Measurements from ENCODE around the gene ZNF469. TPM values are rescaled to one million over a fixed set of nuclear protein-coding genes. Genes with fewer than 3 reads are reported as not detected.

ZNF469 gene
- total RNA-seq, 2 experiments from 2014 or later: 1.1 to 1.2 TPM

DNA sequence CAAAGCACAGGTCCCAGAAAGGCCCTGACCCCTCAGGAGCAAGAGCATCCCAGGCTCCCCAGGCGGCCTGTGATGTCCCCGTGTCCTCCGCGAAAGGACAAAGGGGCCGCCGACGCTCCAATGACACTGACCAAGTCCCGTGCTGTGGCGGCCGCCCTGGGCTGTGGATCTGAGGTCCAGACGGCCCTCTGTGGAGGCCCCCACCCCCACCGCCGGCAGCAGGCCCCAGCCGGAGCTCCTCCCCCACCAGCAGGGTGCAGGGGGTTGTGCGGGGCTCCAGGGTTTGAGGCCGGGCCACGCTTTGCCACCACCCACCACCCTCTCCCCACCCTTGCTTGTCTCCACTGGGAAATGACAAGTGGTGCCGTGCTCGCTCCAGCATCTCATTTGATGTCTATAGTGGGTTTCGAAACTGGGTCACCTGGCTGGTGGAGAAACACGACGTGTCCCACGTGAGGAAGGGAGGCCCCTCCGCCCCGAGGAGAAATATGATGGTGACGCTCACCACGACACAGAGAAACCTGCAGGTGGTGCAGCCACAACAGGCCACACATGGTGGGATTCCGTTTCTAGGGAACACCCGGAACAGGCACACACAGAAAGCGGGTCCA lies 31.2 kb upstream of the ZNF469 start:
- ATAC-seq (ENCODE audit: low read depth): no peak
- no peaks in the 10 kb centered on the region for H3K36me3 Mint-ChIP-seq
- H3K27ac Mint-ChIP-seq: no peak overlapping the region
- peaks cover 3% of the 10 kb centered on the region for H3K9me3 Mint-ChIP-seq
- POLR2A ChIA-PET: no interaction called here
- H3K4me1 Mint-ChIP-seq: peaks cover 7% of the 10 kb centered on the region
- no peak for DNase-seq
- H3K4me3 Mint-ChIP-seq: no peak overlapping the region
- no peaks in the 10 kb centered on the region for H3K27me3 Mint-ChIP-seq

DNA sequence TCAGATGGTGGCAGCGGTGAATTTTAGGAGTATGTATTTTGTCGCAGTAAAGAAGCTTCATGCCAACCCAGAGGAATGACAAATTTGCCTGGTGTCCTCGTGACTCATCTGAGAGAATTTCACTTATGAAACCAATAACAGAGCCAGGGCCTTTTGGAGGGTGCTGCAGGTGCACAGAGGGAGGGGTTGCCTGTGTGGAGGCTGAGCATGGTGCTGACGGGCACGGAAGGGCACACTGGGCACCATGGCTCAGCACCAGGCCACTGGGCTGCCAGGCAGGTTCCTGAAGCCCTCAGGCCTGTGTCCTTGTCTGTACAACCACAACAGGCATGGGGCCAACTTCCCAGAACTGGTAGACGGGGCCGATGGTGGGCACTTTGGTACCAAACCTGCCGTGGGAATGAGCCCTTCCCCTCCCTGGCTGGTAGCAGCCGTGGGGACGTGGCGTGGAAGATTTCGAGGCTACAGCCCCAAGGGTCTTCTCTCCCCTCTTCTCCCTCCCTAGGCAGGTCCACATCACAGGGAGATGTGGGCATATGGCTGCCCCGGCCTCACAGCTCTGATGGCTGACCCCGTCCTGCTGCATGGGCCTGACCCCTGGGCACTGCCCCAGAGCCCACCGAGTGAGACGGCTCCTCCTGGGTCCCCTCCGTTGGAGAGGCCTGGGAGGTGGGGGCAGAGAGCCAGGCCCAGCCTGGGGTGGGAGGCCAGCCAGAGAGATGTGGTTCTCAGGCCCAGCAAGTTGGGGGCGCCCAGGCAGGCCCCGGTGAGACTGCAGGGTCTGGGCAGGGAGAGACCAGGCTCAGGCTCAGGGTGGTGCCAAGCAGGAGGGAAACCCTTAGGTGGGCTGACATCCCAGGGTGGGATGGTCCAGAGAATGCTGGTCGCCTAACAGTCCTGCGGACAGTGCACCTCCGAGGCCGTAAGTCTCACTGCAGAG lies 30.2 kb upstream of the ZNF469 start:
- Mint-ChIP-seq H3K4me3 (no peak overlapping the region), H3K27ac (no peak overlapping the region), H3K27me3 (no peaks in the 10 kb centered on the region), H3K36me3 (no peaks in the 10 kb centered on the region), H3K4me1 (peaks cover 7% of the 10 kb centered on the region), H3K9me3 (peaks cover 3% of the 10 kb centered on the region)
- ATAC-seq (ENCODE audit: low read depth) (no peak), DNase-seq (no peak)
- POLR2A ChIA-PET: no interaction called here

DNA sequence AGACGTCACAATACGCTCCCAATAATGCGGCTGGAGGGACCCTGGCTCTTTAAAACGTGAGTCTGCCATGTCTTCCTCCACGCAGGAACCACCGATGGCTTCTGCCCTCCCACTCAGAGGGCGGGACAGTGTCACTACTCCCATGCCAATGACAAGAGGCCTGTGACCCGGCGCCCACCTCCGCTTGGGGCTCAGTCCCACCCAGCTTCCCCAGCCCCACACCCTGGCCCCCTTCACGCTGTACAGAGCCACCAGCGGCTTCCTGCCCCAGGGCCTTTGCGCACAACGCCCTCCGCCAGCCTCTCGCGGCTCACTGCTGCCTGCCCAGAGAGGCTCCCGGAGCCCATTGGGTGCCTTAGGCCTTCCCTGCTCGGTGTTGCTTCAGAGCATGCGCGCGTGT lies 29.5 kb upstream of the ZNF469 start:
- H3K9me3 Mint-ChIP-seq: peaks cover 3% of the 10 kb centered on the region
- no peak for ATAC-seq (ENCODE audit: low read depth)
- H3K4me3 Mint-ChIP-seq: no peak overlapping the region
- POLR2A ChIA-PET: no interaction called here
- no peaks in the 10 kb centered on the region for H3K36me3 Mint-ChIP-seq
- H3K27ac Mint-ChIP-seq: no peak overlapping the region
- H3K27me3 Mint-ChIP-seq: no peaks in the 10 kb centered on the region
- peaks cover 4% of the 10 kb centered on the region for H3K4me1 Mint-ChIP-seq
- DNase-seq: no peak

DNA sequence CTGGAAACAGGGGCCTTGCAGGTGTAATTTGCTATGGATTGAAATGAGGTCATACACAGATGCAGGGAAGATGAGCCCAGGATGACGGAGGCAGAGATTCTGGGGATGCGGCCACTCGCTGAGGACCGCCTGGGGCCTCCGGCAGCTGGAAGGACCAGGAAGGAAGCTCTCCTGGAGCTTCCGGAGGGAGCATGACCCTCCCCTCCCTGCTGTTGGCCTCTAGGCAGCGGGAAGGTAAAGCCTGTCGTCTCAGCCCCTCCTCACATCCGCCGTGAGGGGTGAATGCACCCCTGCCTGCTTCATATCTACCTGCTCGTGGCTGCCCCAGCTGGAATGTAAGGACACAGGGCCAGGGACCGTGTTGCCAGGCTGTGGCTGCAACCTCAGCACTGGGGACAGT lies 29.1 kb upstream of the ZNF469 start:
- POLR2A ChIA-PET: no interaction called here
- DNase-seq (no peak), ATAC-seq (ENCODE audit: low read depth) (no peak)
- Mint-ChIP-seq H3K4me1 (peaks cover 4% of the 10 kb centered on the region), H3K27me3 (no peaks in the 10 kb centered on the region), H3K9me3 (peaks cover 3% of the 10 kb centered on the region), H3K36me3 (no peaks in the 10 kb centered on the region), H3K4me3 (no peak overlapping the region), H3K27ac (no peak overlapping the region)

DNA sequence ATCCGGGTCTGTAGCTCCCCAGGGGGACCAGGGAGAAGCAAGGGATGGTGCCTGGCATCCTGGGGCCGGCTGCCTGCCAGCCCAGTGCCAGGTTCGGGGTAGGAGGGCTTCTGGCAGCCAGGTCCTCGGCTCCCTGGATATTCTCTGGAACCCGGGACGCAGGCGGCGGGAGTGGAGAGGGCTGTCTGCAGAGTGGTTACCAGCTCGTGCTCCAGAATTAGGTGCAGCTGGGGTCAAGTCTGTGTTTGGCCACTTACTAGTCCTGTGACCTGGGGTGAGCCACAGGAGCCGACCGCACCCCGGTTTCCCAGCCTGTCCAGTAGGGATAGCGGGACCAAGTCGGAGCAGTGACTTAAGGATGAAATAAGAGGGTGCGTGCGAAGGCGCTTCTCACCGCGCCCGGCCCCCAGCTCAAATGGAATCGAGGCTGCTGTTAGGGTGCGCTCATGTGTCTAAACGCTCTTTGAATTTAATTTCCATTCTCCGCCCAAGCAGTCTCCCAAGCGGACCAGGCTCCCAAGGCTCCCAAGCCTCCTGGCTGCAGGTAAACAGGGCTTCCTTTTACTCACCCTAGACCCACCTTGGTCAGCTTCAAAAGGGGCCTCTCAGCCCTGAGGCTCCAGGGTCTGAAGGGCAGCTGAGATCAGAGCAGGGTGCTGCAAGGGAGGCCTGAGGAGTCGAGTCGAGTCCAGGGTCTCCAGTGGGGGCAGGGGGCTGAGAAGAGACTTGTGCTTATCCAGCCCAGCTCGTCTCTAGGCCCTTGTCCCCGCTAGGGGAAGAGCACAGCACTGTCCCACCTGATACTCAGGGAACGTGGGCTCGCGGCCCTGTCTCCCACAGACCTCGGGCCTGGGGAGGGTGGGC lies 28.3 kb upstream of the ZNF469 start:
- Mint-ChIP-seq H3K27me3 (no peaks in the 10 kb centered on the region), H3K27ac (no peak overlapping the region), H3K4me1 (peaks cover under 1% of the 10 kb centered on the region), H3K36me3 (no peaks in the 10 kb centered on the region), H3K9me3 (peaks cover 3% of the 10 kb centered on the region), H3K4me3 (no peak overlapping the region)
- no peak for ATAC-seq (ENCODE audit: low read depth)
- no peak for DNase-seq
- POLR2A ChIA-PET: no interaction called here

DNA sequence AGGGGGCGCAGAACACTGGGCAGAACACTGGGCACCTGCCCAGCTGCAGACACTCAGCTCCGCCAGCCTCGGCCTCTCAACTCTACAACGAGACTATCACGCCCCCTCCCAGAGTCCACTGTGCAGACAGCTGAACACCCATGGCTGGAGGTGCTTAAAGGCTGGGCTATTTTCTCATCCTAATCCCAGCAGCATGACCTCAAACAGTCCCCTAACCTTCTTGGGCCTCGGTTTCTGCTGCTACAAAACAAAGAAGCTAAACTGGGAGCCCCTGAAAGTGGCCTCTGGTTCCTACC lies 27.7 kb upstream of the ZNF469 start:
- no peak for ATAC-seq (ENCODE audit: low read depth)
- no peak overlapping the region for H3K27ac Mint-ChIP-seq
- H3K4me3 Mint-ChIP-seq: no peak overlapping the region
- H3K9me3 Mint-ChIP-seq: no peaks in the 10 kb centered on the region
- H3K4me1 Mint-ChIP-seq: no peaks in the 10 kb centered on the region
- no peak for DNase-seq
- H3K27me3 Mint-ChIP-seq: no peaks in the 10 kb centered on the region
- no peaks in the 10 kb centered on the region for H3K36me3 Mint-ChIP-seq
- POLR2A ChIA-PET: no interaction called here

DNA sequence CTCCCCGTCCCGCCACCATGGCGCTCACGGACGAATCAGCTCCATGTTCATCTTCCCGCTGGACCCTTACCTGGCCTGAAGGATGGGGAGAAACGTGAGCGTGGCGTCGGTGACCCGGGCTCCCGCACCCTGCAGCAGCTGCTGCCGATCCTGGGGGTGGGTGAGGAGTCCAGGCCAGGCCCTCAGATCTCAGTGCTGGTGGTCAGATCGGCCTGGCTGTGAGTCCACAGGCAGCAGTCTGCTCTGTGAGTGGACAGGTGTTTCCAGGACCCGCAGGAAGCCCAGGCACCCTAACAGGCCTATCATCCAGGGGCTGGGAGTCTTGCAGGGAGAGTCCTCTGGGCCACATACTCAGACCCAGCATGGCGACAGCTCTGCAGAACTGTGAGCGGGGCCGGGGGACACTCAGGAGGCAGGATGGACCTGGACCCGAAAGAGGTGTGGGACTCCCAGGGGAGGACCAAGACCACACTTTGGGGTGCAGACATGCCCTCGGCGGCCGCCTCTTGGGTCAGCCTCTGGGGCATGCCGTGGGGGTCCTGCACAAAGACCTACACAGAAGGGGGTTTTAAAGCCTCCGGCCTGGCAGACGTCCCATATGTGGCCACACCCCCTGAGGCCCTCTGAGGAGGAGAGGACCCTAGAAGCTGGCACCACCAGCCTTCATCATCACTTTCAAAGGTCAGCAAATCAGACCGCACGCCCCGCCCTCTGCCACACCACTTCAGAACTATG lies 27.2 kb upstream of the ZNF469 start:
- H3K4me1 Mint-ChIP-seq: no peaks in the 10 kb centered on the region
- no peaks in the 10 kb centered on the region for H3K27me3 Mint-ChIP-seq
- no peak for ATAC-seq (ENCODE audit: low read depth)
- no peaks in the 10 kb centered on the region for H3K9me3 Mint-ChIP-seq
- H3K27ac Mint-ChIP-seq: no peak overlapping the region
- POLR2A ChIA-PET: no interaction called here
- H3K36me3 Mint-ChIP-seq: no peaks in the 10 kb centered on the region
- DNase-seq: no peak
- no peak overlapping the region for H3K4me3 Mint-ChIP-seq

DNA sequence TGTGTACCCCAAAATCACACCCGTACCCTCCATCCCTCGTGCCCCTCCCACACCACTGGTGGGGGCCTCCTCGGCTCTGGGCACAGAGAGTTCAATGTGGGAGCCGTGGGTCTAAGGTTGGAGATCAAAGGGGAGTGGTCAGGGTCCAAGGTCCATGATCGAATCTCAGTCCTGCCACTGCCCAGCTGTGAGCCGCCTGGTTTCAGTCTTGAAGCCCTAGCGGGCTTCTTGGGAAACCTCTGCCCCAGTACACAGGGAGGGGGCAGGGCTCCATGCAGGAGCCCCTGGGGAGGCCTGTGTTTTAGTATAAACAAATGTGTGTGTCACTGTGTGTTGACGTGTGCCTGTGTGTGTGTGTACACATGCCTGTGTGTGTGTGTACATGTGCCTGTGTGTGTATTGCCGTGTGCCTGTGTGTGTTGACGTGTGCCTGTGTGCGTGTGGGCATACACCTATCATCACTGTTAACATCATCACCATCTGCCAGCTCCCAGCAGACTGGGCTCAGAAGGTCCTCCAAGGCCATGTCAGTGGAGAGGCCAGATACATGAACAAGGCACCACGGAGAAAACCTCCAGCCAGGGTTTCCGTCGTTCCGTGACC lies 26.5 kb upstream of the ZNF469 start:
- no peaks in the 10 kb centered on the region for H3K9me3 Mint-ChIP-seq
- no peak for ATAC-seq (ENCODE audit: low read depth)
- no peak overlapping the region for H3K4me3 Mint-ChIP-seq

DNA sequence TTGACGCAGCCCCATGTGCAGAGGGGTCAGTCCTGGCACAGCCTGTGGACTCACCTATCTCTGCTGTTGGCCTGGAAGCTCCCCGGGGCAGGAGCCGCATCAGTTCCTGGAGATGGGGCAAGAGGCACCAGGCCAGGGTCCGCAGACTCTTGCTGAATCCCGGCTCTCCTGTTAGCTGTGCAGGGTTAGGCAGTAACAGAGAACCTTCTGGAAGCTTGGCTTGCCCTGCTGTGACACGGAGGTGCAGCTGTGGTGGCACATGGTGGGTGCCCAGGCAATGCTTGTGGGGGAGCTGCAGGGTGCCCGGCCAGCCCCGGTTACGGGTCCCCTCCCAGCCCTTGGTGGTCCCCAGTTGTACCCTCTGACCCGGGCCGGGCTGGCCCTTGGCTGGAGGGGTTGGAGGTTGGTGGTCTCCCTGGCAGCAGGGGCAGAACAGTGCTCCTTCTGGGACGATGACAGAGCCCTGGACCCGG lies 26.0 kb upstream of the ZNF469 start:
- DNase-seq (no peak), ATAC-seq (ENCODE audit: low read depth) (no peak)
- peaks cover 2% of the 10 kb centered on the region for H3K9me3 Mint-ChIP-seq
- no peaks in the 10 kb centered on the region for H3K36me3 Mint-ChIP-seq
- POLR2A ChIA-PET: no interaction called here
- H3K27ac Mint-ChIP-seq: no peak overlapping the region
- H3K4me3 Mint-ChIP-seq: no peak overlapping the region
- H3K4me1 Mint-ChIP-seq: no peaks in the 10 kb centered on the region
- H3K27me3 Mint-ChIP-seq: peaks cover 7% of the 10 kb centered on the region

More for the DNA sequence above, 26.5 kb upstream of the ZNF469 start:
- no peak for DNase-seq
- POLR2A ChIA-PET: no interaction called here
- peaks cover 2% of the 10 kb centered on the region for H3K27me3 Mint-ChIP-seq
- H3K4me1 Mint-ChIP-seq: no peaks in the 10 kb centered on the region
- H3K36me3 Mint-ChIP-seq: no peaks in the 10 kb centered on the region
- H3K27ac Mint-ChIP-seq: no peak overlapping the region

DNA sequence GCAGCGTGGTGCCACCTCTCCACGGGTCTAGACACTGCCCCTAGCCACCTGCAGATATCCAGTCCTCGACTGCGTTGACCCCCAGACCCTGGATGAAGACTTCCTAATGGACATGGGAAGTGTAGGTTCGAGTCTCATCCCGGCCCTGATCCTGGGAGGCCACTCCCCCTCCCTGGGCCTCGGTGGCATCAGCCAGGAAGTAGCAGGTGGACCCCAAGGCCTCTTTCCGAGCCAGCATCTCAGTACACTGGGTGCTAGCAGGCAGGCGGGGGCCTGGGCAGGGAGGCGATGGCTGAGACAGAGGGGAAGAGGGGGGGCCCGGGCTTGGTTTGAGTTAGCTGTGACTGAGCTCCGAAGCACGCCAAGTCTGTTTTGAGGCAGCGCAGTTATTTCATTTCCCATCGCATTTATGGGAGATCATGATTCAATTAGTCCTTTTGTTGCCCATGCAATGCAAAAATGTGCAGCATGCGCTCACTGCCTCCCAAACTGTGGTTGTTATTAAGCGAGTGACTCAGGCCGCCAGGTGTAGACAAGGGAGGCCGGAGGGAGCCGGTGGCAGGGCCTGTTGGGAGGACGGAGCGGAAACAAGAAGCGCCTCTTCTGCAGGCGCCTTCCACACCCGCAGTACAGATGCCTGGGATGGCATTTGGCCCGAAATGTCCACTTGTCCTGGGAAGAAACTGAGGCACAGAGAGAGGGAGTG lies 25.3 kb upstream of the ZNF469 start:
- H3K9me3 Mint-ChIP-seq: peaks cover 2% of the 10 kb centered on the region
- peaks cover 8% of the 10 kb centered on the region for H3K27me3 Mint-ChIP-seq
- no peak overlapping the region for H3K27ac Mint-ChIP-seq
- no peaks in the 10 kb centered on the region for H3K4me1 Mint-ChIP-seq
- ATAC-seq (ENCODE audit: low read depth) (no peak), DNase-seq (no peak)
- H3K4me3 Mint-ChIP-seq: no peak overlapping the region
- no peaks in the 10 kb centered on the region for H3K36me3 Mint-ChIP-seq
- POLR2A ChIA-PET: no interaction called here

DNA sequence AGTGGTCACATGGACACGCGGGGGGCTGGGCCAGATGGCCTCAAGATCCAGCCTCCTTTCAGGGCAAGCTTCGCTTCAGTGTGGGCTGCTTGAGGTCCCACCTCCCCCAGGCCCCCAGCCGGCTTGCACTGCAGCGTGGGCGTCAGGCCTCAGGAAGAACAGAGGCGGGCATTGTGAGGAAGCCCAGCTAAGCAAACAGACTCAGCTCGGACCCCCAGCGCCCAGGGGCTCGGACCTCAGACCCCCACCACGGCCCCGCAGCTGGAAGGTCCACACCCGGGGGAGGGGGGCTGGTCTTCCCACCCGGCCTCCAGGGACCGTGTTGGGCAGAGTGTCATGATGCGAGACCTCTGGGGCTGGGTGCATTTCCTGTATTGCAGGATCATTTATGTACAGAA lies 24.7 kb upstream of the ZNF469 start:
- ATAC-seq (ENCODE audit: low read depth) (no peak), DNase-seq (no peak)
- POLR2A ChIA-PET: no interaction called here
- Mint-ChIP-seq H3K4me1 (no peaks in the 10 kb centered on the region), H3K4me3 (no peak overlapping the region), H3K27me3 (peaks cover 14% of the 10 kb centered on the region), H3K9me3 (peaks cover 2% of the 10 kb centered on the region), H3K27ac (no peak overlapping the region), H3K36me3 (no peaks in the 10 kb centered on the region)

DNA sequence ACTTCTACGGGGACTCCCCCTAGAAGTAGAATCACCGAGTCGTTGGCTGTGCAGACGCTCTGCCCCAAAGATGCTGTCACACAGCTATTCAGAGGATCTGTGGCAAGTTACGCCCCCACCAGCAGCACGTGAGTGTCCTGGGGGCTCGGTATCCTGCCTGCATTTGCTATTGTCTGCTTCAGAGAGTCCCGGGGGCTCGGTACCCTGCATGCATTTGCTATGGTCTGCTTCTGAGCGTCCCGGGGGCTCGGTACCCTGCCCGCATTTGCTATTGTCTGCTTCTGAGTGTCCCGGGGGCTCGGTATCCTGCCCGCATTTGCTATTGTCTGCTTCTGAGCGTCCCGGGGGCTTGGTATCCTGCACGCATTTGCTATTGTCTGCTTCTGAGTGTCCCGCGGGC lies 23.8 kb upstream of the ZNF469 start:
- Mint-ChIP-seq H3K9me3 (peaks cover 2% of the 10 kb centered on the region), H3K27me3 (peaks cover 21% of the 10 kb centered on the region), H3K27ac (no peak overlapping the region), H3K36me3 (no peaks in the 10 kb centered on the region), H3K4me3 (no peak overlapping the region), H3K4me1 (no peaks in the 10 kb centered on the region)
- no peak for DNase-seq
- POLR2A ChIA-PET: no interaction called here
- ATAC-seq (ENCODE audit: low read depth): no peak

Data from activated naive CD8-positive, alpha-beta T cell treated with anti-CD3 and anti-CD28 coated beads, Interleukin-2, amount 10 ng/mL, durations not matched to agents 7 days and 5 days (primary cell).